Measurements from ENCODE around the gene GLI1. TPM values are rescaled to one million over a fixed set of nuclear protein-coding genes. Genes with fewer than 3 reads are reported as not detected.

The GLI1 gene
- total and polyA plus RNA-seq, 2 of the 13 experiments (the other 11 are each of a cell fraction or from before 2014, with no cell fraction given) = 0.09 to 0.20 TPM

GRCh38 chr12:57474430-57474829, 14.8 kb downstream of the GLI1 start:
- in situ Hi-C loops (cut with HindIII; ENCODE audit: extremely low pct_ligation_motif_present, low pct_unique_long_range_greater_than_20kb) = no loop called here
- Histone ChIP-seq H3K4me2 (ENCODE audit: low read depth, low read length) (no peak overlapping the region), H2AFZ (ENCODE audit: low read length) (no peak overlapping the region), H3K79me2 (ENCODE audit: insufficient read depth, low read length) (no peaks in the 10 kb centered on the region), H3K27ac (ENCODE audit: extremely low read length, insufficient read depth, low read length) (no peak overlapping the region), H3K36me3 (replicated peaks in 1 of 2; ENCODE audit: control insufficient read depth in 1 of 2, insufficient read depth in 2 of 2, low read length in 2 of 2) (no peaks in the 10 kb centered on the region), H3K27me3 (ENCODE audit: control insufficient read depth in 1 of 2, insufficient read depth in 2 of 2, low read length in 2 of 2) (peaks cover 8 to 65% of the 10 kb centered on the region in 2 experiments), H3K9ac (ENCODE audit: insufficient read depth, low read depth, low read length) (no peak overlapping the region), H3K9me3 (ENCODE audit: low read length) (no peaks in the 10 kb centered on the region), H3K4me3 (replicated peaks in 1 of 3; ENCODE audit: insufficient read depth in 1 of 3, low read depth in 2 of 3, low read length in 3 of 3) (no peak overlapping the region), H3K4me1 (ENCODE audit: insufficient read depth, low read length) (peaks cover 58% of the 10 kb centered on the region), H4K20me1 (ENCODE audit: insufficient read depth, low read length) (no peaks in the 10 kb centered on the region)
- ATAC-seq (no peak), FAIRE-seq (no peak), DNase-seq (ENCODE audit: low spot score) (no peak)
- CTCF ChIA-PET (ENCODE audit: low intra/inter-chr PET ratio, low total read pairs) = no interaction called here
- no TSS peak for BruUV-seq (replicated peaks)
- WGBS (ENCODE audit: low lambda C conversion rate) = 66% methylated on average over 8 of the region's 8 CpGs
- POLR2A ChIA-PET = interaction anchor here (2.0 kb wide), 1 partner anchor 13 kb away, joined by 4 read pairs; the partner anchor contains the start of gene MARS1
- intact Hi-C loops (cut with micrococcal nuclease; ENCODE audit: unreplicated experiment) = no loop called here
- TF ChIP-seq ZMYM4 (CRISPR knock-in tag; IDR thresholded peaks at IDR 0.05) = no peak
- TF ChIP-seq SYNCRIP (IDR thresholded peaks at IDR 0.05; ENCODE audit: insufficient read depth, low read depth, low read length) = no peak
- TF ChIP-seq SATB2 (CRISPR knock-in tag; IDR thresholded peaks at IDR 0.05) = no peak
- no peak for TF ChIP-seq MTERF4 (CRISPR knock-in tag; IDR thresholded peaks at IDR 0.05)
- TF ChIP-seq MAFG (CRISPR knock-in tag; IDR thresholded peaks at IDR 0.05) = no peak
- TF ChIP-seq TCF7L2 (IDR thresholded peaks at IDR 0.05; ENCODE audit: low read depth, low read length) = no peak
- no peak for TF ChIP-seq NCOA5 (CRISPR knock-in tag; IDR thresholded peaks at IDR 0.05)
- no peak for TF ChIP-seq ZNF18 (CRISPR knock-in tag; IDR thresholded peaks at IDR 0.05; ENCODE audit: insufficient replicate concordance)
- TF ChIP-seq HES4 (CRISPR knock-in tag; IDR thresholded peaks at IDR 0.05; ENCODE audit: borderline replicate concordance) = no peak
- no peak for TF ChIP-seq TP53 (CRISPR knock-in tag; conservative IDR thresholded peaks at IDR 0.05)
- no peak for TF ChIP-seq FOXJ3 (CRISPR knock-in tag; IDR thresholded peaks at IDR 0.05; ENCODE audit: borderline replicate concordance)
- no peak for TF ChIP-seq BRCA1 (CRISPR knock-in tag; IDR thresholded peaks at IDR 0.05)
- no peak for TF ChIP-seq ZNF740 (CRISPR knock-in tag; IDR thresholded peaks at IDR 0.05)

Data from HepG2 (cell line).